Fibroblast of peridontal ligament (primary cell): ENCODE data around the gene CBLB.

Experiments used
- DNase-seq: peaks from one replicate; pipeline ENCODE4 v3.0.0-alpha.2; 2010; ENCODE audit errors: extremely low read depth

The CBLB gene

GRCh38 chr3:105846809-105847208 lies 22.0 kb downstream of the CBLB start:
- DNase-seq = no peak

GRCh38 chr3:105845488-105845887 lies 23.3 kb downstream of the CBLB start:
- DNase-seq = no peak

- DNase-seq = peak; percentile 41
These were observed 24.1 kb downstream of the CBLB start for GRCh38 chr3:105844704-105845103.

DNA sequence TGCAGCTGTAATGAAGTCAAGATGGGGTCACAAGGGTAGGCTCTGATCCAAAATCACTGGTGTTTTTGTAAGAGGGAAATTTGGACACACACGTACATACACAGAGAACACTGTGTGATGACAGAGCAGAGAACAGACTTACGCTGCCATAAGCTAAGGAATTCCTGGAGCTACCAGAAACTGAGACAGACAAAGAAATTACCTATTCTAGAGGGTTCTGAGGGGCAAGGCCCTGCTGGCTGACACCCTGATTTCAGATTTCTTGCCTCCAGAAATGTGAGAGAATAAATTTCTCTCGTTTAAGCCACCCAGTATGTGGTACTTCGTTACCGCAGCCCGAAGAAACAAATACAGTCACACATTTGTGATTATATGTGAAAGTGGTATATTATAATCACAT lies 24.8 kb downstream of the CBLB start:
- DNase-seq = no peak

- no peak for DNase-seq
These were observed 25.9 kb downstream of the CBLB start for GRCh38 chr3:105842943-105843342.

DNA sequence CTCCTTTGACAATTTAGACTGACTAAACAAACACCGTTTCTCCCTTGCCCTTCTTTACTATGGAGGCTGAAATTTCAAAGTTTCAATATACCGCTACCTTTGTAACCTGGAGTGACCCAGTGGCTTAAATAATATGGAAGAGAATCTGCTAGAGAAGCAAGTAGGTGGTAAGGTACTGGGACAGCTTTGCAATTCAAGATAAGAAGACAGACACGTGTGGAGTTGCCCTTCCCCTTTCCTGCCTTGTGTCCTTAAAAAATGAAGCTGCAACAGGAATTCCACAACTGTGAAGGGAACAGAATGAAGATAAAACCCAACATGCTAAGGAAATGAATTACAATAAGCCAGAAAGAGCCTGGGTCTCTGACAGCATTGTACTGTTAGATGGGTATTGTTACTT lies 26.4 kb downstream of the CBLB start:
- no peak for DNase-seq

DNA sequence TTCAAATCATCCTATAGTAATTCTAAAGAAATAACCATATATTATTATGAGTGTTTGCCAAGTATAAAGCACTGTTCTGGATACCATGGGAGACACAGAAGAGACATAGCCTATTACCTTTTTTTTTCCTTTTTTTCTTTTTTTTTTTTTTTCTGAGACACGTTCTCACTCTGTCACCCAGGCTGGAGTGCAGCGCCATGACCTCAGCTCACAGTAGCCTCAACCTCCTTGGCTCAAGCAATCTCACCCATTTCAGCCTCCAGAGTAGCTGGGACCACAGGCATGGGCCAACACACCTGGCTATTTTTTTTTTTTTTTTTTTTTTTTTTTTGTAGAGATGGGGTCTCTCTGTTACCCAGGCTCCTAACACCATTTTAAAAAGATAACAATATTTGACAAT lies 30.9 kb downstream of the CBLB start:
- DNase-seq = no peak

DNA sequence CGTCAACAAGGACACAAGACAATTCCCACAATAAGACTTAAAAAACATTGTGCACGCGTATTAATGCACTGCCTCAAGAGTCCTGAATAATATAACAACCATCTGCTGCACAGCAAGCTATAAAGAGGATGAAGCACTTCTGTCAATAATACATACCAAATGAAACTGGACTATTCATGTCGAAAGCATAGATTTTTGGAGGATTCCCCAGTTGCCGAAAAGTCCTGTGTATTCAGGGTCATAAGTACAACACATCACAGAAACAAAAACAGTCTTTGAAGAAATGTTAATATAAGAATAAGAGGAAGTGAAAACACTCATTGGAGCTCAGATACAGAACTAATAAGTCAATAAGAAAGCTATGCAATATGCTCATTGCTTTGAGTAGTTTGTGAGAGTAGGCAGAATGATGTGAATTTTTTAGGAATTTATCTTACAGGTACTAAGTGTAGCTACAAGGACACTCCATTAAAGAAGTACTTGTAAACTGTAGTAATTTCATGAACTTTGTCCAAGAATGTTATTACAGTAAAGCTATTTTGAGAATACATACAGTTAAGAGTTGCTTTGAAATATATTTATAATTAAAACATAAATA lies 31.6 kb downstream of the CBLB start:
- peak; percentile 41 for DNase-seq

GRCh38 chr3:105836533-105836932 lies 32.3 kb downstream of the CBLB start:
- peak; percentile 78 for DNase-seq

GRCh38 chr3:105835606-105836005 lies 33.2 kb downstream of the CBLB start:
- no peak for DNase-seq

GRCh38 chr3:105834768-105835167 lies 34.0 kb downstream of the CBLB start:
- no peak for DNase-seq

- DNase-seq = no peak
These were observed 36.2 kb downstream of the CBLB start for GRCh38 chr3:105832644-105833043.

- no peak for DNase-seq
These were observed 38.0 kb downstream of the CBLB start for GRCh38 chr3:105830836-105831235.

DNA sequence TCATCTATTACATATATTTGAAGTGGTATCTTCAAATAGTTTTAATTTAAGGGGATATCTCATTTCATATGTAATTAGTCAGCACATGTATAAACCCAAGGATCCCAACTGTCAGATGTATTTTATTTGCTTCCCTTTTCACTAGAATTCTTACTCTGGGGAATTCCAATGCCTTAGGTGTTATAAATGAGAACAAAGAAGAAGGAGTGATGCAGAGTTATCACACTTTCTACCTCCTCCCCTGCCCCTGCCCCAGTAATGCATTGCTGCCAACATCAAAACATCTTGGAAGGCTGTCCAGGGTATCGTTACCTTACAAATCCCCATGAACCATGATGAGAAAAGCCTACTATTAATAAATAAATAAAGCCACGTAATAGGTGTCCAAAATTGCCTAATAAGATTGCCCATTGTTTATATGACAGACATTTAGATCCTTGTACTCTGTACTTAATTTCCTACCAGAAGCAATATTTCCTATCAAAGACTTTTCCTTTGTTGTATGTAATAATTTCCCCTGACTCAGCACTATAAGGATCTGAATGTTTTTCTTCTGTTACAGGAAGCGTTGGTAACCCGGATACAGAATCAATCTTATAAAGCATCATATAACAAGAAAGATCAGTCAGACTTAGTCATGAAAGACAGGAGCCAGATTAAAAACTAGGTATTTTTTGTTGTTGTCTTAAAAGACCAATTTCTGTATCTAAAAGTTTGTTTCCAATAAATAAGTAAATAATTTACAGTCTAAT lies 38.8 kb downstream of the CBLB start:
- DNase-seq = peak; percentile 40

- DNase-seq = no peak
These were observed 39.6 kb downstream of the CBLB start for GRCh38 chr3:105829229-105829628.

GRCh38 chr3:105828703-105829102 lies 40.1 kb downstream of the CBLB start:
- no peak for DNase-seq

DNA sequence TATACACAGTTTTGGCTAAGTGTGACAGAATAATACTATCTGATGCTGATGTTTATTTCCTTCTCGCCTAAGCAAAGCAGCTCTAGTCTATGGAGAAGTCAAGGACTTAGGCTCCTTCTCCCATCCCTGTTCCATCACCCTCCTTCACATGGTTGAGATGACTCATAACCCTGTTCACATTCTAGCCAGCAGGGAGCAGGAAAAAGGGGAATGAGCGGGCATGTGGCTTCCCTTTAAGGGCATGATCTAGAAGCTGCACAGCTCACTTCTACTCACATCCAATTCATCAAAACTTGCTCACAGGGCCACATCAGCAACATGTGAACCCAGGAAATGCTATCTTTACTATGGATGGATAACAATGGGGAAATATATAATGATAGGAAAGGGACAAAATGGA lies 40.9 kb downstream of the CBLB start:
- DNase-seq = peak; percentile 83

GRCh38 chr3:105826778-105827634 lies 41.8 kb downstream of the CBLB start:
- DNase-seq = peak; percentile 57

DNA sequence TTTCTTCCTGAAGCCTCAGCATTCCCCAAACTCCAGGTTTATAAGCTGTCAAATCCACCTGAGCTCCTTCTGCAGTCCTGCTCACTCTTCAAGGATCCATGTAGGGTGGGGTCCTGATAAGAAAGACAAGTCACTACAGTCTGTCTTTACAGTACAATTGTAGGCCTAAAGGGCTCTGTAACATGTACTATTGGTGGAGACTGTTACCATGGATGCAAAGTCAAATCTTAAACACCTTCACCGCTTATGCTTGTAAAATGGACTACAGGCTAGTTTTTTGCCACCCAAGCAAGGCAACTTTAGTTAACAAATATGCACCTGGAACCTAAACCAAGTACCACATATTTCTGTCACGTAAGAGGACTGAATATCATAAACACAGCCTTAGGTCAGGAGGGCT lies 44.7 kb downstream of the CBLB start:
- DNase-seq = no peak

GRCh38 chr3:105823149-105823867 lies 45.5 kb downstream of the CBLB start:
- DNase-seq = peak; percentile 94

DNA sequence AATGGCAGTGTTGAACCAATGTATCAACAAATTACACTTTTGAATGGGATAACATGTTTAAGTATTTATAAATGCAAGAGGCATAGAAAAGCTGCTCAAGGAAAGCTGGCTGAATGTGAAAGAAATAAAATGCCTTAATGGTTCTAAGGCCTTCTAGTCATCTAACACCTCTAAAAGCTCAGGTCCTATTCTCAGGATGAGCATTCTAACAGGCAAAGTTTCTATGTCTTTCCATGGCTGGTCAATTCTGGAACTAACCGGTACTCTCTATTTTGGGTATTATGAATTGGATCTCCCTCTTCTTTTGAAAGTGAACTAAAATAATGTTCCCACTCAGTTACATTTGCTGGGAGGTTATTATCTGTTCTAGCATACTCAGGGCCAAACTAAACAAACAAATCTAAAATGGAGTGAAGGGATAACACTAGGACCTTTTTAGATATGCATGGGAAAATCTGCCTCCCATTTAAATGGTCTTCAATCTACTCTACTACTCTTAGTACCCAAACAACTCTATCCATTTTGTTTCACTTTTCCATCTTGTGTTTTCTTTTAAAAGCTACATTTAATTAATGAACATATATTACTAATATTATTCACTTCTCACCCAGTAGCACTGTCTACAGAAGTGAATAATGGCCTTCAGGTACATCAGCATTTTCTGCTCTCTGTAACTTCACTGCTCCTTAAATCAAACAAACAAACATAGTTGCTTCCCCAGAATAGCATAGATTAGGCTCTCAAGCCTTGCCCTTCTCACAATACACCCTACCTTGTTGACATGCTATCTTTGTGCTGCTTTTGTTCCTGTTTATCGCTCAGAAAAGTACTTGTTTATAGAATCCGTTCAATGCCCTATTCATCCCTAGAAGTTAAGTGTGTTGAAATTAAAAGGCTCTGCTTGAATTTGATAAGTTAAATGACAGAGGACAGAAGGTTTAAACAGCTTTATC lies 46.4 kb downstream of the CBLB start:
- DNase-seq = no peak
